Activated CD8-positive, alpha-beta memory T cell treated with anti-CD3 and anti-CD28 coated beads for 4 hours (primary cell): ENCODE results near the gene RAB35.

Experiments
- DNase-seq, 2 donors: peaks; one replicate each; pipeline ENCODE4 v3.0.0-alpha.2; 2020; ENCODE audit warnings: low read depth in 2 of 2

Gene RAB35

GRCh38 chr12:120116441-120116791 is at the start of gene RAB35:
Gene RAB35, minus strand, starts transcription at chr12:120116753. Its CDS starts 103 bp downstream, at chr12:120116650.
- no peak for DNase-seq

- no peak for DNase-seq
These were observed 47.7 kb upstream of the RAB35 start for GRCh38 chr12:120164293-120164692.

DNA sequence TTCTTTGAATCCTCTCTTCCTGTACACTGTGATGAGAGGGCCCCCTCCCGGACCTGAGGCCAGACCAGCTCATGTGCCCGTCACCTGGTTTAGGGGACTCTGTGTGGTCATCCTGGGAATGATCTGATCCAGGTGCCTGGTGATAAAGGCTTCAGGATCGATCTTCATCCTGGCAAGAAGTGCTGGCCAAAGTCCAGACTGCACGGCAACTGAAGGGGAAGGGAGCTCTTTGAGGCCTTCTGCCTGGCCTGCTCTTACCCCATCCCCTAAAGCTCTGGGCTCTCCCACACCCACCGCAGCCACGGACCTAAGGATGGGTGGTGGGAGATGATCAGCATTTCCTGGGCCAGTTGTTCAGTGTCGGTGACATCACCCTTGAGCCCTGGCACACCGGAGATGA is 46.2 kb upstream of the RAB35 start:
- no peak for DNase-seq

- no peak for DNase-seq
These were observed 45.3 kb upstream of the RAB35 start for GRCh38 chr12:120161852-120162251.

DNA sequence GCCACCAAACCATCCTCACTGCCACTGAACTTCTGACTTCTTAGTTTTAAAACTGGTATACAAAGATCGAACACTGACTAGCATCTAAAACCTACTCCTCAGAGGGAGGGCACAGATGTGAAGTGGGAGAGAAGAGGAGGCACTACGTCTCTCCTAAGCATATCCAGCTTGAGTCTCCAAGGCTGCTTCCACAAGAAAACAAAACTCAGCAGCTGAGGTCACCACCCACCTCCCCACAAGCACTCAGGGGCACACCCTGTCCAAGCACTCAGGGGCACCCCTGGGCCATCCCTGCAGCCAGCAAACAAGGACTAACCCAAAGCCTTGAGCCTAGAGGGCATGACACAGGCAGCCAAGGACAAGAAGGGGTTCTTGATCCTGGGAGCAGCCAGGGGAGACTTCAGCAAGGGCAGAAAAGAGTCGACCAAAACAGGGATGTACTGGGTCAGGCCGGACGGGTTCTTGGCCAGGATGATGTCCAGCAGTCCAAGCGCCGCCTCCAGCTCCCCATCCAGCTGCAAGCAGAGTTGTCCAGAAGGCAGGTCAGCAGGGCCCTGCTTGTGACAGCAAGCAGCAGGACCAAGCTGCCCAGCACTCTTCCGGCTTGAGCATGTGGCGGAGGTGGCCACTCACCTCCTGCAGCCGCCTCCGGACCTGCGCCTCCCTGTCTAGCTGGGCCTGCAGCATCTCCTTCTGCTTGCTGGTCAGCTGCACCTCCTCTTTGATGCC is 43.1 kb upstream of the RAB35 start:
- DNase-seq = no peak

- DNase-seq = no peak
These were observed 41.8 kb upstream of the RAB35 start for GRCh38 chr12:120158351-120158750.

DNA sequence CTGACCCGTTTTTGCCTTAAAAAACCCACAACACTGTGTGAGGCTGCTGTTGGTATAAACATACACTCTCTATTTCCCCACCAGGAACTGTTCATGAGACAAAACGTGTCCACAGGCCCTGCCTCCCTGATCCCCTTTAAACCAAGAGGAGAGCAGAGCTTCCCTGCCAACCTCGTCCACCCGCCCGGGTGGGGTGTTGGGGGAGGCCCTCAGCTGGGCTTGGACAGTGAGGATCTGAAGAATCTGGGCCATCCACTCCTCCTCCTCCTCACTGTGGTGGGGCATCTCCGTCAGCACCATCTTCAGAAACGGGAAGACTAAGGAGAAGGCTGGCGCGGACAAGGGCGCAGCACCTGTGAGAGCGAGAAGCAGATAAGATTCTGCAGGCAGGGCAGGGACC is 41.1 kb upstream of the RAB35 start:
- DNase-seq = no peak

DNA sequence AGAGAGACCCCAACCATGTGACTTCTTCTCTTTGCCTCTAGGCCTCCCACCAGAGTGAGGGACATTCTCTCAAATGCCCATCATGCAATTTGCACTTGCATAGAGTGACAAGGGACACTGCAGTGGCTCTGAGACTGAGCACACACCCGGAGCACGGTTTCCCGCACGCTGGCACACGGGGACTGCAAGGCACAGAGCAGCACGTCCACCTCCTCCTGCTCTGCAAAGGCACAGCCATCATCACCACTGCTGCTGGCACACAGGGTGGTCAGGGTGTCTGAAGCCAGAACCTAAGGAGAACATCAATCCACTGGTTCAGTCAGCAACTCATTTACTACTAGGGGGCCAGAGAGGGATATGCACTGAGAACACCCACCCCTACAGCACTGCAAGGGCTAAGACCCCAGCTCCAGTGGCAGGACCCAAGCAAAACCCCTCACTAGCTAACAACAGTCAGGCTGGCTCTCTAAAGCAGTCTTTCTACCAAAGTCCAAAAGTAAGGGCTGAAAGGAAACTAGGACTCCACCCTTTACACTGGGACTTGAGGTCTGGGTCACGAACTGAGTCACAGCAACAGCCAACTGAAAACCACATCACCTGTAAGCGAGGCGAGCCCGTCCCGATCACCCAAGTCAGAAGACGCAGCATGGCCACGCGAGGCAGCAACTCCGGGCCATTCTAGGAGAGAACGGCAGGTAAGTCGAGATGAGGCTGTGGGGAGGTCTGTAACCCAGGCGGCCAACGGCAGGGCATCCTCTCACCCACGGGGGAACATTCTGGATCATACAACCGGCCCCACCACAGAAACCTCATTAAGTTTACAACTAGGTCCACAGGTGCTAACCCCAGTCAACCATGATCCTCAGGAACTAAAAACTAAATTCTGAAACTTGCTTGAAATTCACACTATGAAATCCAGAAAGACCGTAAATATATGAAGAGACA is 40.0 kb upstream of the RAB35 start:
- DNase-seq = no peak

DNA sequence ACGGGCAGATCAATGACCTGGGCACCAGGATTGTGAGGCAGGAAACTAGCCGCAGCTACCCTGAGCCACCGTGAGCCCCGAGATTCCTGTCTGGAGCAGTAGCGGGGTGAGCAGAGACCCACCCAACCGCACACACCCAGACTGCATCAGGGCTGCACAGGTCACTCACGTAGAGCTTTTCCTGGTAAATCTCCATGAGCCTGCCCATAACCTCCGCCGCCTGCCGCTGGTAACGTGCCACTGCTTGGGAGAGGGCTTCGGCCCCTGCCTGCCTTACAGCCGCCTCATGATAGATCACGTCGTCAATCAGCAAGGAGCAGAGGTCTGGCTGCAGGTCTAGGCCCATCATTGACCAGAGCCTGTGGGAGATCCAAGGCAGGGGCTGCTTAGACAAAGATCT is 38.5 kb upstream of the RAB35 start:
- DNase-seq = no peak

- no peak for DNase-seq
These were observed 34.5 kb upstream of the RAB35 start for GRCh38 chr12:120150919-120151525.

DNA sequence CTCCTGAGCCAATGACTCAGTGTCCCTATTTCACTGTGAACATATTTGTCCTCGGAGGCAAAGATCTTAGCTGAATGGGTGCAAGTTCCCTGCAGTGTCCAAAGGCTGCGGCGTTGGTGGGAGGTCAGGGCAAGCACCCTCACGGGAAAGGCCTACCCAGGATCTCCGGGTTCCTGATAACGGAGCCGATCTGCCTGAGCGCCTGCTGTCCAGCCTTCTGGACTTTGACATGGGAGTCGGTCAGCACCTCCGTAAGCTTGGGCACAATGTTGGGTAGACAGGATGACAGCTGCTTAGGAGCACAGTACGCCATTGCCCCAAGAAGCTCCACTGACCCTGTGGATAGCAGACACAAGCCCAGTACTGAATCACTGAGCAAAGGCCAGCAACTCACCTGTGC is 31.5 kb upstream of the RAB35 start:
- DNase-seq = no peak

GRCh38 chr12:120145164-120145563 is 28.6 kb upstream of the RAB35 start:
- DNase-seq = no peak

DNA sequence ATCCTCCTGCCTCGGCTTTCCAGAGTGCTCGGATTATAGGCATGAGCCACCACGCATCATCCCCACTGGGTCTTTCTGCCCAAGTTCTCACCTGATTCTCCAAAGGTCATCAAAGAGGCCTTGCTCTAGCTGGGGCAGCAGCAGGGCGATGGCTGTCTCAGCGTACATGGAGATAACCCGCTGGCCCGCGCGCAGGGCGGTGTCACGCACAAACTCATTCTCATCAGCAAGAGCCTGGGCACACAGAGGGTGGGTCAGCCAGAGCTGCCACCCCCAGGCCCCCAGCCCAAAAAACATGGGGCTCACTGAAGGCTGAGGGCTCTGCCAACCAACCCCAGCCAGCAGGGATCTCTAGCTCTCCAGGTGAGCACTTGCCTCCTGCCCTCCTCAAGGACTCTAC is 27.7 kb upstream of the RAB35 start:
- DNase-seq = no peak

DNA sequence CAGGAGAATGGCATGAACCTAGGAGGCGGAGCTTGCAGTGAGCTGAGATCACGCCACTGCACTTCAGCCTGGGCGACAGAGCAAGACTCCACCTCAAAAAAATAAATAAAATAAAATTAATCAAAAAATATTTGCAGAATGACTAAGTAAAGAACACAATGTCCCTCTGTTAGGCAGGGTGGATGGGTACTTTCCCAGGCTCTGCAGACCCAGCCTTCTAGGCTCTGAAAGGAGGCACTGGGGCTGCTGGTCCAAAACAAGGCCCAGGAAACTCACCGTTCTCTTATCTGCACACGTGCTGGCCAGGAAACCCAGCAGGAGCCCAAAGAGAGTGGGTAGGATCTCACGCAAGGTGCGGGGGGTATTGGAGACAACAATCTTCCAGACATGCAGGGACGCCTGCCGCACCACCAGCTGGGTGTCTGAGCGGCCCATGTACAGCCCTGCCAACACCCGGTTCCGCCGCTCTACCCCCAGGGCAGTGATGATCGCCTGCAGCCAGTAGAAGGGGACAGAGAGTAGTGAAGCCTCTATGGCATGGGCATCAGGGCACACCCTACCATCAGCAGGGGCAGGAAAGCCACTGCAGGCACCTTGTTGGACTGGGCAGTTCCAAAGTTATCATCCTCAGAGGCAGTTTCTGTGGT is 25.8 kb upstream of the RAB35 start:
- DNase-seq = no peak

DNA sequence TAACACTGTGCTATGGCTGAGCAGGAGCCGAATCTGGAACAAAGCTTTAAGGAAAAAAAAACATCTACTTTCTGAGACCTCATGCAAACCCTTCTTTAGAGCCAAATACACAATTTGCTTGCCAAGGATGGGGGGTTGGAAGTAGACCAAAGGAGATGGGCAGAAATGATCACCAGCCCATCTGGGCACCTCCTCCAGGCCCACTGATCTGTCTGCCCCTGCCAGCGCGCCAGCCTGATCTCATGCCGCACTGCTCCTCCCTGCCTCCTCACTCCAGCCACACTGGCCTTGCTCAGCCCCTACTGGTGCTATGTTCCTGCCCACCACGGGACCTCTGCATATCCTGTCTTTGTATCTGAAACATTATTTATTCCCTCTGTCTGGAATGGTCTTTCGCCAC is 24.8 kb upstream of the RAB35 start:
- no peak for DNase-seq

- DNase-seq = no peak
These were observed 24.1 kb upstream of the RAB35 start for GRCh38 chr12:120140603-120141002.

GRCh38 chr12:120139958-120140357 is 23.4 kb upstream of the RAB35 start:
- DNase-seq = no peak

- DNase-seq = no peak
These were observed 21.8 kb upstream of the RAB35 start for GRCh38 chr12:120138366-120138765.

DNA sequence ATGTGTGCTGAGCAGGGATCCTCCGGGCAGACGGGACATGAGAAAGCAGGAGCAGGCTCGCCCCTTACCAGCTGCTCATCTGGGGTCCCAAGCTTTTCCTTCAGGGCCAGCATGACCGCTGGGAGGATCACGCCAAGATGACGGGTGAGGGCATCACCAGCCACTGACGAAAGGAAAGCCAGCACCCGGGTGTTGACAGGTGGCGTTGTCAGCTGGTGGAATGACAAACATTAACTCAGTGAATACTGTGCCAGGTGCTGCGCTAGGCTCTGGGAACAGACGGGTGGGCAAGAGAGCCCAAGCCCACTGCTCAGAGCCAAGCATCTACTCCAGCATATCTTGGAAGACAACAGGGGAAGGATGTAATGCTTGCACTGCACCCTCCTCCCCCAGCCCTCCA is 21.3 kb upstream of the RAB35 start:
- DNase-seq = no peak

DNA sequence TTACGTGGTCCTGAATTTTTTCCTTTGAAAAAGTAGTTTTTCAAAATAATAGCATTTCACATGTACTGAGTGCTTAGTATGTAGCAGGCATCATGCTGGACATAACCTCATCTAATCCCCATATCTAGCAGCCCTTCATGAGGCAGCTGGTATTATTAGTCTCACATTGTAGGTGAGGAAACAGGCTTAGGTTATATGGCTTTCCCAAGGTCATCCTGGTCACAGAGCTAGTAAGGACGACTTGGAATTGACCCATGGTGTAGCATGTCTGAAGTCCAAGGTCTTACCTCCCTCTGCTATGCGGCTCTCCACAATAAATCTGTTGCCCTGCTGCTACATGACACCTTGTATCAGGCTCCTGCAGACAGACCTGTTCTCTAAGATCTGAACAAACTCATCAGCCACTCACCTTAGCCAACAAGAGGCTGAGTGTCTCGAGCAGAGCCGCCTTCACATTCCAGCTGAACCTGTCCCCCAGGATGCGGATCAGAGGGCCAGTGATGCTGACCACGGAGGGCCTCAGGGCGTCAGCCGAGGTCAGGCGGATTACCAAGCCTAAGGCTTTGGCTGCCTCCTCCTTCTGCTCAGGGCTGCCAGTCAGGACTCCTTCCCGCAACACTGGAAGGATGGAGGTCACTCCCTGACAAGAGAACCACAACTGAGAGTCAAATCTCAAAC is 19.7 kb upstream of the RAB35 start:
- no peak for DNase-seq

GRCh38 chr12:120134307-120134980 is 17.9 kb upstream of the RAB35 start:
- no peak for DNase-seq
